ENCODE measurements around the gene OLFM1. TPM values are rescaled to one million over a fixed set of nuclear protein-coding genes. Genes with fewer than 3 reads are reported as not detected.

Gene OLFM1
- total and polyA plus RNA-seq, 9 of the 15 experiments (the other 6 are each of a cell fraction or from before 2014, with no cell fraction given) = not detected

- WGBS (ENCODE audit: insufficient coverage, low coverage, missing lambda C conversion rate) = under 1% methylated on average over 29 of the region's 29 CpGs
- Histone ChIP-seq H3K4me1 (replicated peaks in 1 of 2; ENCODE audit: control insufficient read depth in 2 of 2, insufficient read depth in 2 of 2, low read length in 2 of 2) (no peaks in the 10 kb centered on the region), H3K27ac (ENCODE audit: extremely low read depth, low read depth, low read length) (no peak overlapping the region), H3K9ac (ENCODE audit: insufficient read depth in 1 of 2, low read depth in 2 of 2, low read length in 2 of 2) (no peak overlapping the region; a peak in 1 of 4 replicates), H3K9me3 (replicated peaks; ENCODE audit: control insufficient read depth, insufficient read depth, low read depth, low read length) (no peaks in the 10 kb centered on the region), H4K20me1 (replicated peaks; ENCODE audit: control insufficient read depth, insufficient read depth, low read length) (peaks cover 9% of the 10 kb centered on the region), H3K79me2 (ENCODE audit: control insufficient read depth, insufficient read depth, low read length) (no peaks in the 10 kb centered on the region), H3K4me3 (no peak overlapping the region), H3K36me3 (ENCODE audit: control insufficient read depth, insufficient read depth, low read length) (no peaks in the 10 kb centered on the region), H3K4me2 (ENCODE audit: insufficient read depth, low read length) (no peak overlapping the region), H2AFZ (ENCODE audit: low read depth, low read length) (no peak overlapping the region), H3K27me3 (ENCODE audit: control insufficient read depth in 2 of 2, insufficient read depth in 2 of 2, low read length in 2 of 2) (peaks cover 20 to 95% of the 10 kb centered on the region in 2 experiments), H3K9me1 (ENCODE audit: control insufficient read depth, insufficient read depth, low read length) (no peaks in the 10 kb centered on the region)
- ChIA-PET CTCF (ENCODE audit: low intra/inter-chr PET ratio) (interaction anchor here (0.5 kb wide), 1 partner anchor 392 kb away, joined by 3 read pairs; no protein-coding TSS in a partner anchor), POLR2A (no interaction called here)
- no TSS peak for BruUV-seq (replicated peaks)
- ATAC-seq (no peak), FAIRE-seq (no peak), DNase-seq (ENCODE audit: extremely low read depth in 1 of 4, low spot score in 3 of 4) (no peak)
- intact Hi-C loops (cut with micrococcal nuclease) (no loop called here), in situ Hi-C loops (cut with MboI) (no loop called here)
- TF ChIP-seq ZHX1 (conservative IDR thresholded peaks at IDR 0.05; ENCODE audit: low read length) (no peak), HINFP (tag; conservative IDR thresholded peaks at IDR 0.05; ENCODE audit: low read depth) (no peak), DEAF1 (CRISPR knock-in tag; IDR thresholded peaks at IDR 0.05) (no peak), MCM3 (IDR thresholded peaks at IDR 0.05) (no peak), ZKSCAN3 (CRISPR knock-in tag; IDR thresholded peaks at IDR 0.05) (no peak), ZNF764 (CRISPR knock-in tag; IDR thresholded peaks at IDR 0.05; ENCODE audit: low read depth) (no peak), SMAD4 (CRISPR knock-in tag; conservative IDR thresholded peaks at IDR 0.05) (no peak), GTF2E2 (tag; IDR thresholded peaks at IDR 0.05) (no peak), ZNF408 (CRISPR knock-in tag; IDR thresholded peaks at IDR 0.05; ENCODE audit: low read depth) (no peak), ARID4B (CRISPR knock-in tag; IDR thresholded peaks at IDR 0.05) (no peak), CBX1 (IDR thresholded peaks at IDR 0.05; ENCODE audit: low read depth) (no peak)
Observed at GRCh38 chr9:135106551-135107270, 19.2 kb downstream of the OLFM1 start.

Measured in K562 (cell line).